ENCODE results near the gene EXOC4. TPM values are rescaled to one million over a fixed set of nuclear protein-coding genes. Genes with fewer than 3 reads are reported as not detected.
A peak's percentile ranks its signal among the peaks of the same experiment; 100 is the strongest.

Gene EXOC4
- total RNA-seq, 1 experiment from 2014 or later, result 75.8 TPM

DNA sequence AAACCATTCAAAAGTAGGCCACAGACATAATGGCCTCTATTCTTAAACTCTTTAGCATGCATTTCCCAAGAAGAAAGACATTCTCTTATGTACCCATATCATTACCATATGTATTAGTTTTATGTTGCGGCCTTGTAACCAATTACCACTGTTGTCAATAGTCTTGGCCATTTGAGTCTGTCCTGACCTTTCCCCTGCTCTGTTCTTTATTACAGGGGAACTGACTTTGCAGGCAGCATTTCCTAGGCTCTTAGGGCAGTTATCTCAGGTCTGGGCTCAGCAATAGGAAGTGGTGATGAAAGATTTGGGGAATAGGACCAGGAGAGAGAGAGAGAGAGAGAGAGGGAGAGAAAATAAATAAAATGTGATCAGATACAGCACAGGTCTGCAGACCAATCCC is 679.7 kb downstream of the EXOC4 start:
- no CpG with 5 or more reads among the region's 1 CpG for WGBS (ENCODE audit: extremely low coverage, insufficient read length, low lambda C conversion rate)
- H3K56ac ChIP-seq (ENCODE audit: insufficient read length, low read depth, low read length), result no peak overlapping the region
- Mint-ChIP-seq H3K36me3 (ENCODE audit: insufficient read depth in 1 of 3, low read depth in 3 of 3) (no peaks in the 10 kb centered on the region), H3K27ac (peak overlapping the region; percentile 6 to 60 (median 25); a peak in 5 of 7 replicates), H3K4me3 (no peak overlapping the region), H3K9me3 (no peaks in the 10 kb centered on the region), H3K27me3 (ENCODE audit: low read depth) (no peaks in the 10 kb centered on the region), H3K4me1 (peaks cover 39% of the 10 kb centered on the region in 2 experiments)
- H3K27ac ChIP-seq (ENCODE audit: insufficient read length, low read depth, low read length), result no peak overlapping the region
- no peak overlapping the region for H2BK12ac ChIP-seq (ENCODE audit: insufficient read length, low read depth, low read length)
- no peaks in the 10 kb centered on the region for H3K27me3 ChIP-seq (ENCODE audit: insufficient read depth, low read length)
- H3K79me1 ChIP-seq (ENCODE audit: insufficient read depth, low read depth, low read length, poor library complexity, severe bottlenecking), result no peaks in the 10 kb centered on the region
- H2BK15ac ChIP-seq (ENCODE audit: low read depth, low read length), result no peak overlapping the region
- H3K23ac ChIP-seq (ENCODE audit: insufficient read length, low read depth, low read length), result no peak overlapping the region
- no peak overlapping the region for H3K9ac ChIP-seq (ENCODE audit: extremely low read depth, insufficient read length, low read length)
- H2BK5ac ChIP-seq (ENCODE audit: insufficient read length, low read length), result no peak overlapping the region
- no peak overlapping the region for H4K5ac ChIP-seq (ENCODE audit: insufficient read length, low read depth, low read length)
- no peak overlapping the region for H2BK20ac ChIP-seq (ENCODE audit: low read depth, low read length, poor library complexity, severe bottlenecking)
- no peak overlapping the region for H3K4ac ChIP-seq (ENCODE audit: low read depth, low read length)
- H3K4me2 ChIP-seq (ENCODE audit: insufficient read depth, insufficient read length, low read length), result no peak overlapping the region
- H4K91ac ChIP-seq (ENCODE audit: insufficient read length, low read depth, low read length), result no peak overlapping the region
- H2AFZ ChIP-seq (ENCODE audit: low read length), result no peak overlapping the region
- DNase-seq, result no peak
- no peak overlapping the region for H4K8ac ChIP-seq (replicated peaks; ENCODE audit: insufficient read length, low read depth, low read length)
- H3T11ph ChIP-seq (ENCODE audit: low read length), result no peak overlapping the region
- no peaks in the 10 kb centered on the region for H3K79me2 ChIP-seq (ENCODE audit: insufficient read depth, low read length)
- no peaks in the 10 kb centered on the region for H3K23me2 ChIP-seq (ENCODE audit: insufficient read length, low read depth, low read length, poor library complexity, severe bottlenecking)
- H3K4me1 ChIP-seq (ENCODE audit: insufficient read depth, low read length), result peaks cover 4% of the 10 kb centered on the region; the same call in 1 of the 2 replicates
- H4K20me1 ChIP-seq (ENCODE audit: control insufficient read depth, insufficient read depth, insufficient read length), result no peaks in the 10 kb centered on the region
- no peak overlapping the region for H2AK5ac ChIP-seq (ENCODE audit: insufficient read length, low read length)
- no peaks in the 10 kb centered on the region for H3K9me3 ChIP-seq (ENCODE audit: control insufficient read depth, low read depth, low read length)
- no peak overlapping the region for H2BK120ac ChIP-seq (ENCODE audit: low read depth, low read length, poor library complexity, severe bottlenecking)
- TF ChIP-seq, protein P1, sequence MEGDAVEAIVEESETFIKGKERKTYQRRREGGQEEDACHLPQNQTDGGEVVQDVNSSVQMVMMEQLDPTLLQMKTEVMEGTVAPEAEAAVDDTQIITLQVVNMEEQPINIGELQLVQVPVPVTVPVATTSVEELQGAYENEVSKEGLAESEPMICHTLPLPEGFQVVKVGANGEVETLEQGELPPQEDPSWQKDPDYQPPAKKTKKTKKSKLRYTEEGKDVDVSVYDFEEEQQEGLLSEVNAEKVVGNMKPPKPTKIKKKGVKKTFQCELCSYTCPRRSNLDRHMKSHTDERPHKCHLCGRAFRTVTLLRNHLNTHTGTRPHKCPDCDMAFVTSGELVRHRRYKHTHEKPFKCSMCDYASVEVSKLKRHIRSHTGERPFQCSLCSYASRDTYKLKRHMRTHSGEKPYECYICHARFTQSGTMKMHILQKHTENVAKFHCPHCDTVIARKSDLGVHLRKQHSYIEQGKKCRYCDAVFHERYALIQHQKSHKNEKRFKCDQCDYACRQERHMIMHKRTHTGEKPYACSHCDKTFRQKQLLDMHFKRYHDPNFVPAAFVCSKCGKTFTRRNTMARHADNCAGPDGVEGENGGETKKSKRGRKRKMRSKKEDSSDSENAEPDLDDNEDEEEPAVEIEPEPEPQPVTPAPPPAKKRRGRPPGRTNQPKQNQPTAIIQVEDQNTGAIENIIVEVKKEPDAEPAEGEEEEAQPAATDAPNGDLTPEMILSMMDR (conservative IDR thresholded peaks at IDR 0.05), result no peak
- H3K18ac ChIP-seq (ENCODE audit: insufficient read length, low read depth, low read length), result no peak overlapping the region
- no peak overlapping the region for H3K14ac ChIP-seq (ENCODE audit: insufficient read depth, low read length)
